SK-N-SH treated with all-trans-retinoic acid at 6 μM for 48 hours (cell line): Measurements from ENCODE around the gene NEAT1.

Source experiments
- ARNTL ChIP-seq: fragments of 450-650 bp; formaldehyde crosslinking; IDR thresholded peaks from 2 replicates; pipeline ENCODE4 v1.5.0; 2020; ENCODE audit warnings: low read depth, mild to moderate bottlenecking, moderate library complexity, borderline replicate concordance
- CREB5 ChIP-seq: fragments of 250-450 bp; sonication (Bioruptor Pico); IDR thresholded peaks from 2 replicates; pipeline ENCODE4 v1.5.1; 2020; ENCODE audit warnings: low read depth, mild to moderate bottlenecking, moderate library complexity
- PATZ1 ChIP-seq: fragments of 250-450 bp; sonication (Bioruptor Pico); IDR thresholded peaks from 2 replicates; pipeline ENCODE4 v1.8.0; 2020; ENCODE audit warnings: mild to moderate bottlenecking, moderate library complexity, borderline replicate concordance
- PPARA ChIP-seq: fragments of 250-450 bp; sonication (Bioruptor Pico); IDR thresholded peaks from 2 replicates; pipeline ENCODE4 v1.5.0; 2020; ENCODE audit warnings: mild to moderate bottlenecking, borderline replicate concordance
- ZC3H10 ChIP-seq: fragments of 250-450 bp; sonication (Bioruptor Pico); IDR thresholded peaks from 2 replicates; pipeline ENCODE4 v1.5.1; 2021; ENCODE audit warnings: mild to moderate bottlenecking, moderate library complexity
- ZNF565 ChIP-seq: fragments of 450-650 bp; formaldehyde crosslinking; conservative IDR thresholded peaks from 2 replicates; pipeline ENCODE4 v1.5.0; 2020; ENCODE audit warnings: low read depth, mild to moderate bottlenecking, moderate library complexity

- TF ChIP-seq CREB5 (CRISPR knock-in tag) (no peak), PATZ1 (CRISPR knock-in tag) (no peak), ZNF565 (no peak), ZC3H10 (no peak), ARNTL (CRISPR knock-in tag) (no peak), PPARA (CRISPR knock-in tag) (no peak)
Observed at GRCh38 chr11:65394125-65394536, 28.5 kb upstream of the NEAT1 start.
